T-helper 2 cell treated with Interferon-gamma antibody and Interleukin-4, amounts not matched to agents 5 μg/mL and 100 μg/mL, for 36 hours (primary cell): ENCODE data around the gene ZBTB3.
"Not testable (repeated sequence)": the region's sequence is repeated elsewhere in the genome, so short reads cannot be mapped to it uniquely, and the experiment has no call there.

Source experiments
- DNase-seq: peaks from one replicate; pipeline ENCODE4 v3.0.0; 2021; ENCODE audit warnings: low spot score
- H3K27ac Mint-ChIP-seq: one replicate; pipeline ENCODE4 v1.8.0; 2021; ENCODE audit warnings: mild to moderate bottlenecking, mixed read lengths
- H3K27me3 Mint-ChIP-seq: one replicate; pipeline ENCODE4 v1.8.0; 2021; ENCODE audit warnings: low read depth, mixed read lengths
- H3K36me3 Mint-ChIP-seq: one replicate; pipeline ENCODE4 v1.8.0; 2021; ENCODE audit warnings: low read depth, mixed read lengths
- H3K4me1 Mint-ChIP-seq: one replicate; pipeline ENCODE4 v1.8.0; 2021; ENCODE audit warnings: low read depth, mixed read lengths
- H3K4me3 Mint-ChIP-seq: one replicate; pipeline ENCODE4 v1.8.0; 2022; ENCODE audit warnings: mild to moderate bottlenecking, moderate library complexity, mixed read lengths
- H3K9me3 Mint-ChIP-seq: one replicate; pipeline ENCODE4 v1.8.0; 2021; ENCODE audit warnings: mixed read lengths

ZBTB3 gene

GRCh38 chr11:62732830-62733229 lies 21.1 kb downstream of the ZBTB3 start:
- peaks cover 22% of the 10 kb centered on the region for H3K36me3 Mint-ChIP-seq
- no peaks in the 10 kb centered on the region for H3K9me3 Mint-ChIP-seq
- peaks cover 15% of the 10 kb centered on the region for H3K4me1 Mint-ChIP-seq
- no peak overlapping the region for H3K27ac Mint-ChIP-seq
- no peak overlapping the region for H3K4me3 Mint-ChIP-seq
- H3K27me3 Mint-ChIP-seq = no peaks in the 10 kb centered on the region
- no peak for DNase-seq

GRCh38 chr11:62730076-62730475 lies 23.9 kb downstream of the ZBTB3 start:
- peaks cover 20% of the 10 kb centered on the region for H3K4me1 Mint-ChIP-seq
- H3K27ac Mint-ChIP-seq, H3K9me3 Mint-ChIP-seq, DNase-seq, H3K27me3 Mint-ChIP-seq: not testable (repeated sequence)
- peak overlapping the region; percentile 79 for H3K4me3 Mint-ChIP-seq
- peaks cover 33% of the 10 kb centered on the region for H3K36me3 Mint-ChIP-seq

- Mint-ChIP-seq H3K9me3 (no peaks in the 10 kb centered on the region), H3K4me3 (peak within 1 kb of the TSS; percentile 99), H3K36me3 (peaks cover 46% of the 10 kb centered on the region), H3K4me1 (peaks cover 29% of the 10 kb centered on the region), H3K27ac (peak within 1 kb of the TSS; percentile 98), H3K27me3 (peaks cover 3% of the 10 kb centered on the region)
- DNase-seq = peak; percentile 81
These were observed 25.6 kb downstream of the ZBTB3 start, which contains the start of gene TTC9C for GRCh38 chr11:62728171-62728988. TTC9C (plus strand) TSS chr11:62728486; CDS start chr11:62728849, 363 bp downstream.

- Mint-ChIP-seq H3K27me3 (peaks cover 3% of the 10 kb centered on the region), H3K27ac (peak overlapping the region; percentile 98), H3K4me1 (peaks cover 25% of the 10 kb centered on the region), H3K4me3 (peak overlapping the region; percentile 99), H3K9me3 (no peaks in the 10 kb centered on the region), H3K36me3 (peaks cover 44% of the 10 kb centered on the region)
- DNase-seq = peak; percentile 87
These were observed 26.1 kb downstream of the ZBTB3 start for GRCh38 chr11:62727872-62728170.

GRCh38 chr11:62727165-62727871 lies 26.6 kb downstream of the ZBTB3 start, which contains the start of gene HNRNPUL2:
HNRNPUL2 (minus strand) TSS chr11:62727457; CDS start chr11:62727156, 301 bp downstream.
- Mint-ChIP-seq H3K9me3 (no peaks in the 10 kb centered on the region), H3K4me1 (peaks cover 30% of the 10 kb centered on the region), H3K36me3 (peaks cover 49% of the 10 kb centered on the region), H3K27ac (peak within 1 kb of the TSS; percentile 98), H3K27me3 (peaks cover 3% of the 10 kb centered on the region), H3K4me3 (peak within 1 kb of the TSS; percentile 99)
- DNase-seq = peak; percentile 100

- H3K9me3 Mint-ChIP-seq = no peaks in the 10 kb centered on the region
- peaks cover 33% of the 10 kb centered on the region for H3K4me1 Mint-ChIP-seq
- peaks cover 3% of the 10 kb centered on the region for H3K27me3 Mint-ChIP-seq
- H3K27ac Mint-ChIP-seq = peak overlapping the region; percentile 98
- H3K4me3 Mint-ChIP-seq = peak overlapping the region; percentile 99
- DNase-seq = no peak
- peaks cover 54% of the 10 kb centered on the region for H3K36me3 Mint-ChIP-seq
These were observed 27.1 kb downstream of the ZBTB3 start for GRCh38 chr11:62726915-62727164.

GRCh38 chr11:62726156-62726914 lies 27.6 kb downstream of the ZBTB3 start:
- no peak for DNase-seq
- peak overlapping the region; percentile 99 for H3K4me3 Mint-ChIP-seq

GRCh38 chr11:62725646-62726045 lies 28.3 kb downstream of the ZBTB3 start:
- Mint-ChIP-seq H3K36me3 (peaks cover 63% of the 10 kb centered on the region), H3K4me3 (peak overlapping the region; percentile 99), H3K9me3 (no peaks in the 10 kb centered on the region), H3K27me3 (peaks cover 3% of the 10 kb centered on the region), H3K27ac (peak overlapping the region; percentile 98), H3K4me1 (peaks cover 38% of the 10 kb centered on the region)
- no peak for DNase-seq

More at GRCh38 chr11:62726156-62726914, 27.6 kb downstream of the ZBTB3 start:
- Mint-ChIP-seq H3K4me1 (peaks cover 39% of the 10 kb centered on the region), H3K27ac (peak overlapping the region; percentile 98), H3K9me3 (no peaks in the 10 kb centered on the region), H3K27me3 (peaks cover 3% of the 10 kb centered on the region), H3K36me3 (peaks cover 59% of the 10 kb centered on the region)

- Mint-ChIP-seq H3K27ac (peak overlapping the region; percentile 8), H3K4me3 (peak overlapping the region; percentile 99), H3K9me3 (no peaks in the 10 kb centered on the region), H3K4me1 (peaks cover 41% of the 10 kb centered on the region), H3K36me3 (peaks cover 77% of the 10 kb centered on the region), H3K27me3 (peaks cover 3% of the 10 kb centered on the region)
- no peak for DNase-seq
These were observed 29.8 kb downstream of the ZBTB3 start for GRCh38 chr11:62724171-62724570.

GRCh38 chr11:62721994-62722393 lies 32.0 kb downstream of the ZBTB3 start:
- no peak for DNase-seq
- Mint-ChIP-seq H3K36me3 (peaks cover 88% of the 10 kb centered on the region), H3K4me3 (peak overlapping the region; percentile 7), H3K4me1 (peaks cover 48% of the 10 kb centered on the region), H3K27me3 (no peaks in the 10 kb centered on the region), H3K27ac (no peak overlapping the region), H3K9me3 (no peaks in the 10 kb centered on the region)

GRCh38 chr11:62719302-62719978 lies 34.5 kb downstream of the ZBTB3 start:
- no peak for DNase-seq
- Mint-ChIP-seq H3K27me3 (no peaks in the 10 kb centered on the region), H3K27ac (no peak overlapping the region), H3K36me3 (peaks cover 89% of the 10 kb centered on the region), H3K9me3 (no peaks in the 10 kb centered on the region), H3K4me3 (no peak overlapping the region), H3K4me1 (peaks cover 54% of the 10 kb centered on the region)

GRCh38 chr11:62716816-62717215 lies 37.1 kb downstream of the ZBTB3 start:
- Mint-ChIP-seq H3K36me3 (peaks cover 86% of the 10 kb centered on the region), H3K4me3 (no peak overlapping the region), H3K27me3 (no peaks in the 10 kb centered on the region), H3K9me3 (no peaks in the 10 kb centered on the region), H3K4me1 (peaks cover 56% of the 10 kb centered on the region), H3K27ac (no peak overlapping the region)
- DNase-seq = no peak

- Mint-ChIP-seq H3K27me3 (no peaks in the 10 kb centered on the region), H3K4me1 (peaks cover 50% of the 10 kb centered on the region), H3K4me3 (no peak overlapping the region), H3K9me3 (no peaks in the 10 kb centered on the region), H3K27ac (peak overlapping the region; percentile 17), H3K36me3 (peaks cover 83% of the 10 kb centered on the region)
- no peak for DNase-seq
These were observed 37.8 kb downstream of the ZBTB3 start for GRCh38 chr11:62716206-62716605.
